ENCODE results near the gene CD79A.

The CD79A gene

DNA sequence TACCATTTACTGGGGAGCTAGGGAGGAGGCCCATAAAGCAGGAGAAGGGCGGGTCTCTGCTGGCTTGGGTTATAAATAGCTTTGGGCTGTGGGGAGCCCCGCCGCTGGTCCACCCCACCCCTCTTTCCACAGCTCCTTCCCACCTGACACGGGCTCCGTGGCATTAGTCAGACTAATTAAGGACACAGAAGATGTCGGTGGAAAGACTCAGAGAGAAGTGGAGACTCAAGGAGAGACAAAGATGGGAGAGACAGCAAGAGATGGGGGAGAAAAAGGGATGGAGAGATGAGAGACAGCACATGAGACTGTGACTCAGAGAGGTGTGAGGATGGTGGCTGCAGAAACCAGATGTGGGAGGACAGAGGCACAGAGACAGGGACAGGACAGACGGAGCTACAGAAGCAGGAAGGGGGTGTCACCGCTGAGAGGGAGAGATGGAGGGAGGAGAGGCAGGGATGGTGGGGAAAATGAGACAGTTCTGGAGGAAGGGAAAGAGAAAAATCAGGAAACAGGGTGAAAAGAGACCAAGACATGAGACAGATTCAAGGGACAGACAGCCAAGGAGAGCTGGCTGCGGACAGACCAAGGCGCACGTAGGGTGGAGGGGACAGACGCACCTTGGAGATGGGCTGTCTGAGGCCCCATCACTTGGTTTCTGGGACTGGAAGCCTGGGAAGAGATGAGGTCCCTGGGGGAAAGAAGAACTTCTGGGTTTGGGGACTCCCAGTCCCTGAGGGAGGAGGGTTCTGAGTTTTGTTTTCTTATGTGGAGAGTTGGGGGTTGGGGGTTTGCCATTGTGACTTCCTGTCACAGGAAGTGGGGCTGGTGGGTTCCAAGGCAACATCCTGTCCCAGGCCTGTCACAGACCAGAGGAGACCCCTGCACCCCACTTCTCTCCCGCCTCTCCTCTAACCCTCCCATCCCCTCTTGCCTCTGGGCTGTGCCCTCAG, 10.0 kb downstream of the CD79A start:
- DNase-seq, result no peak

DNA sequence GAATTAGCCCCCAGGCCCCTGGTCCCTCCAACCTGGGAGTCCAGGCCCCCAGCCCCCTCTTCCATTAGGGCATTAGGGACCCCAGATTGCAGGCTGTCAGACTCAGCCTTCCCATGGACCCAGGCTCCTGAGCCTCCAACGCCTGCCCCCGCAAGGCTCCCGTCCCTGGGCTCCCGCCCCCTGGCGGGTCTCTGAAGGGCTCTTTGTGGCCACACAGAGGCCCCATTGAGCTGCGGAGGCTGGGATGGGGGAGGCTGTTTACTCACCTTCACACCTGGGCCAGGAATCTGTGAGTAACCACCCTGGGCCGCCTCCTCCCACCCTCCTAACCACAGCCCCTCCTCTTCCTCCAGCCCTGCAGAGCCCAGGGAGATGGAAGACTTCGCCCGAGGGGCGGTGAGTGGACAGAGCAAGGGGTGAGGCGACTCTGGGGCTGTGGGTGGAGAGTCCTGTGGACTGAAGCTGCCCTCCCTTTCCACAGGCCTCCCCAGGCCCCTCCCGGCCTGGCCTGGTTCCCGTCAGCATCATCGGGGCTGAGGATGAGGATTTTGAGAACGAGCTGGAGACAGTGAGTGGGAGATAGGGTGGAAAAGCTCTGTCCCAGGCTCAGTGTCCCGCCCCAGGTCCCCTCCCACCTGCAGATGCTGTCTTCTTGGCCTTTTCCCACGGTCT, 10.8 kb downstream of the CD79A start:
- DNase-seq, result no peak

DNA sequence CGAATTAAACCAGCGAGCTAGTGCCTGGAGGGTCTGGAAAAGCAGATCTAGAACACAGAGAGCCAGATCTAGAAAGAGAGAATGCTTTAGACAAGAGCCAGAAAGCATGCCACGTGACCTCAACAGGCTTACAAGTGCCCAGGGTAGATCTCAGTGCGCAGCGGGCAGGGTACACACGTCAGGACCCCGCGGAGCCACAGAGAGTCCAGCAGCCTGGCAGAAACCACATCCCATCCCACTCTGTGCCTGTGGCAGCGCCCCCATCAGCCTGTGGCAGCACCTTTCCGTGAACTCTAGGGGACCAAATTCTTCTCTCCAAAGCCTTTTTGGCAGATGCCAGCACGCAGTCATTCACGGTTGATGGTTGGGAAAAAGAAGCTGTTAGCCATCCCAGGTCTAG, 11.8 kb downstream of the CD79A start:
- DNase-seq, result no peak

DNA sequence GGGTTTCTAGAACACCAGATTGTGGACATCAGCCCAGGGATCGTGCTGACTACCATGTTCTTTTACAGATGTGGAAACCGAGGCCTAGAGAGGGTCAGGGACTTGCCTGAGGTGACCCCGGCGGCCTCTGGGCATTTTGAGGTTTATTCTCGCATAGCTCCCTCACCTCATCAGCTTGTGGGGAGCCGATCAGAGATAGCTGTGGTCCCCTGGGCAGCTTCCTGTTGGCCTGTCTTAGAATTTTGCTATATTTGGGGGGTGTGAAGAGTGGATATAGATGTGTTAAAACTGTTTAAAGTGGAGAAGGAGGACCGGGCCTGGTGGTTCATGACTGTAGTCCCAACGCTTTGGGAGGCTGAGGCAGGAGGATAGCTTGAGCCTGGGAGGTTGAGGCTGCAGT, 12.8 kb downstream of the CD79A start:
- DNase-seq, result no peak

DNA sequence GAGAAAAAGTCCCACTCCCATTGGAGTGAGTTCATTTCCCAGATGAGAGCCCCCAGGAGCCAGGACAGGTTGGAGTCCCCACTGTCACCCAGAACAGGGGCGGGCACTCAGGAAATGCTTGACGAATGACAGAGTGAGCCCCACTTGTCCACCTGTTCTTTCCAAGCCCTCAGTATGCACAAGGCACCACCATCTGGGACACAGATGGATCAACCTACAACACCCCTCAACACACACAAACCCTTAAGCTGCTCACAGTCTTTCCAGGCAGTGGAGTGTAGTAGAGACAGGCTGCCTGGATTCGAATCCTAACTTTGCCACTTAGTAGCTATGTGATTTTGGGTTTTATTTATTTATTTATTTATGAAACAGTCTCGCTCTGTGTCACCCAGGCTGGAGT, 13.9 kb downstream of the CD79A start:
- DNase-seq, result no peak

DNA sequence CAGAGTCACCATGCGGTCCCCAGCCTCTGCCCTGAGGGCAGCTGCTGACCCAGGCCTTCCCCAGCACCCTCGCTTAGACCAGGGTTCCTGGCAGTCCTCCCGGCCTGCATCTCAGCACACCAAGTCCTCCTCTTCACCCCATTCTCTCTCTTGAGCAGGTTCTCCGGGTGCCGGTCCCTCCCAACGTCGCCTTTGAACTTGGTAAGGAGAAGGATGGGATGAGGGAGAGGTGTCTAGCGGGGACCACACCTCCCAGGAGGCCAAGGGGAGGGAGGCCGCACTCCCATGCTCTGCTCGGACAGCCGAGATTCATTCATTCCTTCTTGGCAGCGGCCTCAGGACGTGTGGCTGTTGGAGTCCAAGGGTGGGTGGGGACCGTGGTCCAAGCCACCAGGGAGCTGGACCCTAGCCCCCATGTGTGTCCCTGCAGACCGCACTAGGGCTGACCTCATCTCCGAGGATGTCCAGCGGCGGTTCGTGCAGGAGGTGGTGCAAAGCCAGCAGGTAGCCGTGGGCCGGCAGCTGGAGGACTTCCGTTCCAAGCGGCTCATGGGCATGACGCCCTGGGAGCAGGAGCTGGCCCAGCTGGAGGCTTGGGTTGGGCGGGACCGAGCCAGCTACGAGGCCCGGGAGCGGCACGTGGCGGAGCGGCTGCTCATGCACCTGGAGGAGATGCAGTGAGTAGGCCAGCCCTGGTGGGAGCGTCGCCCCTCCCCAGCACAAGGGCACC, 15.3 kb downstream of the CD79A start:
- no peak for DNase-seq

DNA sequence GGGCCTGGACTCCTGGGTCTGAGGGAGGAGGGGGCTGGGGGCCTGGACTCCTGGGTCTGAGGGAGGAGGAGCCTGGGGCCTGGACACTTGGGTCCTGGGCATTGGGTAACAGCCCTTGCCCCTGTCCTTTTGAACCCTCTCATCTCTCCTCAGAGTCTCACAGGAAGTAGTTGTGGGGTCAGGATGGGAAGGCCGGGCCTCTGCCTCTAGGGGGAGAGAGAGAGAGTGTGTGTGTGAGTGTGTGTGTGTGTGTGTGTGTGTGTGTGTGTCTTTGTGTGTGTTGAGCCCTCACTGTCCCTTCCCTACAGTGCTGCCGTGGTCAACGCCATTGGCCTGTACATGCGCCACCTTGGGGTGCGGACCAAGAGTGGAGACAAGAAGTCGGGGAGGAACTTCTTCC, 16.8 kb downstream of the CD79A start:
- DNase-seq, result peak; percentile 68

DNA sequence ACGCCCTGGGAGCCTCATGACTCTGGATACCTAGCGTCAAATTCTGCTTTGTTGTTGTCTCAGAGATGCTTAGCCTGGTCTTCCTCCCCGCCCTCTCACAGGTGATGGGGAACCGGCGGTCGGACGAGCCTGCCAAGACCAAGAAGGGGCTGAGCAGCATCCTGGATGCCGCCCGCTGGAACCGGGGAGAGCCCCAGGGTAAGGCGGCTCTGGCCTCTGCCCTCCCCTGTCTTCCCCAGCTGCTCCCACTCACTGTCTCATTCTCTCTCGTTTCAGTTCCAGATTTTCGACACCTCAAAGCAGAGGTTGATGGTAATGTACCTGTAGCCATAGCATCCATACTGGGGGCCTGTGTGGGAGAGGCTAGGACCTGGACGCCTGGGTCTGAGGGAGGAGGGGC, 17.3 kb downstream of the CD79A start:
- no peak for DNase-seq

DNA sequence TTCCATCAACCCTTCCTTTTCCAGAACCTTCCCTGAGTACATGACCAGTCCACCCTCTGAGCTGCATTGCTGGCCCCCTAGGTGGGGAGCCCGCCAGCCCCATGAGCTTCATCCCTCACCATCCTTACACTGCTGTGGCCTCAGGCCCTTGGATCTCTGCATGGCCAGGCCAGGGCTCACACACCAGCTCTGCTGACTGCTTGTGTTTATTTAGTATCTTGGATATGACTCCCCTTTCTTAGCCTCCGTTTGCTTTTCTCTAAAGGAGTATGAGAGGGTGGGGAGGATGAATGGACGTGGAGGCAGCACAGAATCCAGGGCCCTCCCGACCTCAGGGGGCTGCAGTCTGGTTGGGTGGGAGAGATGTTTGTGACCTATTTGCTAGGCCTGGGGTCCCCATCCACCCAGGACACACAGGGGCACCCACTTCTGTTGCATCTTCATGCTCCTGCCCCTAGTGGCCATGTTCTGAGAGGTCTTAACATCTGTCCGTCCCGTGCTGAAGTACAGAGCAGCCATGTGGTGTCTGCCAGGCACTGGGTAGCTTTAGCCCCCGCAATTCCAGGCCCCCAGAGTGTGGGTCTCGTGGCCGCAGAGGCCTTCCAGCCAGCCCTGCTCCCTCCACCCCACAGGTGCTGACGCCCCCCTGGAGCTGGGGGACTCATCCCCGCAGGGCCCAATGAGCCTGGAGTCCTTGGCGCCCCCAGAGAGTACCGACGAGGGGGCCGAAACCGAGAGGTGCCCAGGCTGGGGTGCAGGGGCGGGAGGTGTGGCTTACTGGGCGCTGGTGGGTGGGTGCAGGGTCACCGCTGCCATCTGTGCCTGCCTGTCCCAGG, 18.9 kb downstream of the CD79A start:
- no peak for DNase-seq

DNA sequence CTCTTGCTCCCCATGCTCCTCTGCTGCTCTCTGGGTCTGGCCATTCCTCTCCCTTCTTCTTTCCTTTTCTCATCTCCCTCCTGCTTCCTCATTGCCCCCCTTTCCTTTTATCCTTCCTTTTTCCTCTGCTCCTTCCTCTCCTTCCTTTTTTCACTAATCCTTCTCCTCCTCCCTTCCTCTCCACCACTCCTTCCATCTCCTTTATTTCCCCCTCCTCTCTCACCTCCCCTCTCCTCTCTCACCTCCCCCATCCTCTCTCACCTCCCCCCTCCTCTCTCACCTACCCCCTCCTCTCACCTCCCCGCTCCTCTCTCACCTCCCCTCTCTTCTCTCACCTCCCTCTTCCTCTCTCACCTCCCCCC, 19.5 kb downstream of the CD79A start:
- DNase-seq, result no peak

DNA sequence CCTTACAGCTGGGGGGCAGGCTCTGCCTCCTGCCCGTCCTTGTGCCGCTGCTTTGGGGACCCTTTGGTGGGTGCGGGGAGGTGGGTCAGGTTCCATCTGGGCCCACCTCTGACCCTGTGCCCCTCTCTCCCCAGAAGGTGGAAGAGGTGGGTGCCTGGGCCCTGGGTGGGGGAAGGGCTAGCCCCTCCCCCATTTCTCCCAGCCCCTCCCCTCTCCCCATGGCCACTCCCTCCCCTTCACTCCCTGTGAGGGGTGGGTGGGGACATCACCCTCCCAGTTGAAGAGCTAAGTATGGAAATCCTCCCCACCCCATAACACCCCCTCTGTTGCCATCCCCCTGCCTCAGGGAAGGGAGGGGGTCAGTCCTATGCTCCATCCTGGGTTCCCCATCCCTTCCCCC, 20.1 kb downstream of the CD79A start:
- DNase-seq, result no peak

DNA sequence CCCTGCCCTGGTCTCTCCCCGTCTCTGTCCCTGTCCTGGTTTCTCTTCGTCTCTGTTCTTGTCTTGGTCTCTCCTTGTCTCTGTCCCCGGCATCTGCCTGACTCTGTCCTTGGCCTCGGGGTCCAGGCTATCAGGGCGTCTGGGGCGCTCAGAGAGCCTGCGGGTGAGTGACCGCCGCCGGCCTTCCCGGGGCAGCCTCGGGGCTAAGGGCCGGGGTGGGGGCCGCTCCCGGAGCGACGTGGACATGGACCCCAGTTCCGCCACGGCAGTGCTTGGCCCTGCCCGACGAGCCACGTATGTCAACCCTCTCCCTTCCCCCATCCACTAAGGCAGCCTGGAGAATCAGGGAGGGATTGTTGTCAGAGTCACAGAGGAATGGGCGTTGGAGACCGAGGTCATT, 20.7 kb downstream of the CD79A start:
- DNase-seq, result no peak

DNA sequence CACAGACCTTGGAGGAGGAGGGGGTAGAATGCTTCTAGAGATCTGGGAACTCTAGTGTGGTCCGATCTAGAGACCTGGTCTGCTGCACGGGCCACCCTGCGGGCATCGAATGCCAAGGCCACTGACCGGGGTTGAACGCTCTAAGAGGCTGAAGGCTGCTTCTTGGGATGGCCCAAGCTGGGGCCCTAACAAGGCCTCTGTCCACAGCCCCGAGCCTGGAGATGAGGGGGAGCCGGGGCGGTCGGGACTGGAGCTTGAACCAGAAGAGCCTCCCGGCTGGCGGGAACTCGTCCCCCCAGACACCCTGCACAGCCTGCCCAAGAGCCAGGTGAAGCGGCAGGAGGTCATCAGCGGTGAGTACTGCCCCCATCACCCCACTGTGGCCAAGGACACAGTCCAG, 21.2 kb downstream of the CD79A start:
- DNase-seq, result no peak

DNA sequence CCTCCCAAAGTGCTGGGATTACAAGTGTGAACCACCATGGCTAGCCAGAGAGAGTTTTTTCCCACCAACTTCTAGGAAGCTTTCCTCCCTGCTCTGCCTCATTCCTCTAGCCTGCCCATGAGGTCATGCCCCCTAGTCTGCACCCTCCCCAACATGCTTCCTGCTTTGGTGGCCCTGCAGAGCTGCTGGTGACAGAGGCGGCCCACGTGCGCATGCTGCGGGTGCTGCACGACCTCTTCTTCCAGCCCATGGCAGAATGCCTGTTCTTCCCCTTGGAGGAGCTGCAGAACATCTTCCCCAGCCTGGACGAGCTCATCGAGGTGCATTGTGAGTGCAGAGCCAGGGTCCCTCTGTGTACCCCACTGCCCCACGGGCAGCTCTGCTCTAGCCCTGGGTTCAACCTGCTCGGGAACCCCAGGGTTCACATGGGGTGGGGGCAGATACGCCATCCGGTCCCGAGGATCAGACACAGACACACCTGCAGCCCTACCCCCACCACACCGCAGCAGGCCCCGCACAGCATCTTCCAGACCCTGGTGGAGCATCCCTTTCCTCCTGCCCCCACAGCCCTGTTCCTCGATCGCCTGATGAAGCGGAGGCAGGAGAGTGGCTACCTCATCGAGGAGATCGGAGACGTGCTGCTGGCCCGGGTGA, 24.8 kb downstream of the CD79A start:
- no peak for DNase-seq

DNA sequence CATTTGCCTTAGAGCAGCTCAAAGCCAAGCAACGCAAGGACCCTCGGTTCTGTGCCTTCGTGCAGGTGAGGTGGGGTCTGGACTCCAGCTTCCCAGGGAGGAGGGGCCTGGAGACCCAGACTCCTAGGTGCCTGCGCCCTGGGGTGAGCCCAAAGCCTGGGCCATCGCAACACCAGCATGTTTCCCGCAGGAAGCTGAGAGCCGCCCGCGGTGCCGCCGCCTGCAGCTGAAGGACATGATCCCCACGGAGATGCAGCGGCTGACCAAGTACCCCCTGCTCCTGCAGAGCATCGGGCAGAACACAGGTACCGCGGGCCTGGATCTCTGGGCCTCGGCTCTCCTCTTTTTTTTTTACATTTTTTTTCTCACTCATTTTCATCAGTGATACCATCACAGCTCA, 25.5 kb downstream of the CD79A start:
- DNase-seq, result no peak

DNA sequence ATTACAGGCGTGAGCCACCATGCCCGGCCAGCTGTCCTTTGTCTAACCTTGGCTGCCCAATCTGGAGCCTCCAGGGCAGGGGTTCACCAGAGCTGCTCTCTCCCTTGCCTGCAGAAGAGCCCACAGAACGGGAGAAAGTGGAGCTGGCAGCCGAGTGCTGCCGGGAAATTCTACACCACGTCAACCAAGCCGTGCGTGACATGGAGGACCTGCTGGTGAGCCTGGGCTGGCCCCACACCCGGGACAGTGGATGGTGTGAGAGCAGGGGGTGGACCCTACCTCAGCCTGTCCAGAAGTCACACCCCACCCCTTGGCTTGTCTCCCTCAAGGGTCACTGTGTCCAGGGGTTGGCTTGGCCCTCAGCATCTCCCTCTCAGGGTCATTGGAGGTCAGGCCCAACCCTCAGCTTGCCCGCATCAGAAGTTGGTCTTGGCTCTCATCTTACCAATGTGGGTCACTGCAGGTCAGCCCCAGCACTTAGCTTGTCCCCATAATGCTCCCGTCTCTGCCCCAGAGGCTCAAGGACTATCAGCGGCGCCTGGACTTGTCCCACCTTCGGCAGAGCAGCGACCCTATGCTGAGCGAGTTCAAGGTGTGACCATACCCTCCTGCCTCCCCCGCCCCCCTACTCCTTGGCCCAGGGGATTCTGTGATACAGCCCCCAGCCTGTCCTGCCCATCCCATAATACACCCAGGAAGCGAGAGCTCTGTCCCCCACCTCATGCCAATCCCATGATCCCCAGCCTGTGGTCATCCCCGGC, 26.3 kb downstream of the CD79A start:
- no peak for DNase-seq

DNA sequence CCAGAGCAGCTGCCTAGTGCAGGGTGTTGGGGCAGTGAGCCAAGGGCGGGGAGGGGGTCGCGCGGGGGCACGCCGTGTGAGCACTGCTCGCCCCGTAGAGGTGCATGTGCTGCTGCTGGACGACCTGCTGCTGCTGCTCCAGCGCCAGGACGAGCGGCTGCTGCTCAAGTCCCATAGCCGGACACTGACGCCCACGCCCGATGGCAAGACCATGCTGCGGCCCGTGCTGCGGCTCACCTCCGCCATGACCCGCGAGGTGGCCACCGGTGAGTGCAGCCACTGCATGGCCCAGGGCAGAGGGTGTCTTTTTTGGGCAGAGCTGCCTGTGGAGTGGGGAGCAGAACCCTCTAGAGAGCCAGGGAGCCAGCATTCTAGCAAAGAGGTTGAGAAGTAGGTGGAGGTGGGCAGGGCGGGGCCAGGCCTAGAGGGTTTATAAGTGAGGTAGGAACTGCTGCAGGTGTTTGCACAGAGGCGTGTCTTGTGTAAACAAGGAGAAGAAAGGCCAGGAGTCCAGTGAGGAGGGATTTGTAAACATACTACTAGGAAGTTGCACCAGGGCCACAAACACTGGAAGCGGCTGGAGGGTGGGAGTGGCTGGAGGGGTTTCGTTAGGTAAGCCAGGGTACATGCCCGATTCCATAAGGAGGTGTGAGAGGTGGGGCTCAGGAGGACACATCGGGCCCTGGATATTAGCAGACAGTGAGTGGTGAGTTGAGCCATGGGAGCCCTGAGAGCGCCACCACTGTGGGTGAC, 27.2 kb downstream of the CD79A start:
- no peak for DNase-seq

DNA sequence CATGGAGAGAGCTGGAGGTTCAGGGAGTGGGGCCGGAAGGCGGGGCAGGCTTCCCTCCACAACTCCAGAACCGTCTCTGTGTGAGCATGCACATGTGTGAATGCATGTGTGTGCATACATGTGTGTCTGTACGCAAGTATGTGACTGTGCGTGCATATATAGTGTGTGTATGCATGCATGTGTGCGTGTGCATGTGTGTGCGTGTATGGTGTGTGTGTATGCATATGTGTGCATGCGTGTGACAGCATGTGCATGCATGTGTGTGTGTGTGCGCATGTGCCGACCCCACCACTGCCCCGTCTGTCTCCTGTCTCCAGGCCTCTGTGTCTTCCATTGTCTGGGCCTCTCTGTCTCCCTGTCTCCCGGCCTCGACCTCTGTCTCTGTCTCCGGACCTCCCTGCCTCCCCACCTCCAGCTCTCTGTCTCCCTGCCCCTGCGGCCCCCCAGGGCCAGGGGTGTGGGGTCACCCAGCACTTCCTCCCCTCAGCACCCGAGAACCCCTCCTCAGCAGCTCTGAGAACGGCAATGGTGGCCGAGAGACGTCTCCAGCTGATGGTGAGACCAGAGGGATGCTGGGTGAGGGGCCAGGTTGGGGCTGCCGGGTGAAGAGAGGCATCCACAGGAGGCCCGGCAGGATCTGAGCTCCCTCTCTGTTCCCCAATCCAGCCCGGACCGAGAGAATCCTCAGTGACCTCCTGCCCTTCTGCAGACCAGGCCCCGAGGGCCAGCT, 28.4 kb downstream of the CD79A start:
- no peak for DNase-seq

DNA sequence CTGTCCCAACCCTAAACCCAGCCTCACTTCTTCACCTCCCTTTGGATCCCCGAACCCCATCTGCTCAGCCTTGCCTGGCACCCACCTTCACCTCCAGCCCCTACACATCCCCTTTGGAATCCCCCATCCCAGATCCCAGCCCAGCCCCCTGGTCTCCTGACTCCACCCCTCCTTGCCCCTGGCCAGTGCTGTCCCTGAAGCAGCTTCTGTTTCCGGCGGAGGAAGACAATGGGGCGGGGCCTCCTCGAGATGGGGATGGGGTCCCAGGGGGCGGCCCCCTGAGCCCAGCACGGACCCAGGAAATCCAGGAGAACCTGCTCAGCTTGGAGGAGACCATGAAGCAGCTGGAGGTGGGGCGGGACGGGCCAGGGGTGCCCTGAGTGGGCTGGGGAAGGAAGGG, 29.2 kb downstream of the CD79A start:
- no peak for DNase-seq

All from MV-4-11 (cell line).